Measurements from ENCODE around the gene WWC1.
"Not testable (repeated sequence)": the region's sequence is repeated elsewhere in the genome, so short reads cannot be mapped to it uniquely, and the experiment has no call there.

Gene WWC1

DNA sequence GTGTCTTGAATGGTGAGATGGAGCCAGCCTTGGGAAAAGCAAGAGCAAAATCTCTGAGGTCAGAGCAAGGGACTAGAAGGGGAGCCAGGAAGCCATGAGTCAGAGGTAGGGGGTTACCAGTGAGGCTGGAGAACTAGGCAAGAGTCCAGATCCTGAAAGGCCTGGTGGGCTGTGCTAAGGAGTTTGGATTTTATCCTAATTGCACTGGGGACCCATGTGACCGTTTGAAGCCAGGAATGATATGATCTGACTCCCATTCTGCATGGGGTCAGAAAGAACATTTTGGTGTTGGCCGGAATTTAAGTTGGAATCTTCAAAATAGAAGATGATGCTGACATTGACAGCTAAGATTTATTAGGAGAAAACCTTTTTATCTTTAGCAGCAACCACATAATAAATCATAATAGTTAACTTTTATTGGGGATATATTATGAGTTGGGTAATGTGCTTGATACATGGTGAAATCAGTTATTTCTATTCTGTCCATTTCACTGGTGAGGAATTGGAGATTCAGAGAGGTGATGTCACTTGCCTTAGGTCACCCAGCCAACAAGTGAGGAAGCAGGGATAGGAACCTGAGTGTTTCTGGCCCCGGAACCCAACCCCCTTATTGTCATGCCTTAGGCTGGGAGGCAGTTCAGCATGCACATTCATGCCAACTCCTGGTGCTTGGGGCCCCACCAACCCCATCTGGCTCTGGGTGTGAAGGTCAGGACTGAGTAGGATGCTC, 133.3 kb downstream of the WWC1 start:
- H3K4me3 ChIP-seq (ENCODE audit: low read depth, low read length) = no peak overlapping the region
- DNase-seq (ENCODE audit: low read depth) = no peak

DNA sequence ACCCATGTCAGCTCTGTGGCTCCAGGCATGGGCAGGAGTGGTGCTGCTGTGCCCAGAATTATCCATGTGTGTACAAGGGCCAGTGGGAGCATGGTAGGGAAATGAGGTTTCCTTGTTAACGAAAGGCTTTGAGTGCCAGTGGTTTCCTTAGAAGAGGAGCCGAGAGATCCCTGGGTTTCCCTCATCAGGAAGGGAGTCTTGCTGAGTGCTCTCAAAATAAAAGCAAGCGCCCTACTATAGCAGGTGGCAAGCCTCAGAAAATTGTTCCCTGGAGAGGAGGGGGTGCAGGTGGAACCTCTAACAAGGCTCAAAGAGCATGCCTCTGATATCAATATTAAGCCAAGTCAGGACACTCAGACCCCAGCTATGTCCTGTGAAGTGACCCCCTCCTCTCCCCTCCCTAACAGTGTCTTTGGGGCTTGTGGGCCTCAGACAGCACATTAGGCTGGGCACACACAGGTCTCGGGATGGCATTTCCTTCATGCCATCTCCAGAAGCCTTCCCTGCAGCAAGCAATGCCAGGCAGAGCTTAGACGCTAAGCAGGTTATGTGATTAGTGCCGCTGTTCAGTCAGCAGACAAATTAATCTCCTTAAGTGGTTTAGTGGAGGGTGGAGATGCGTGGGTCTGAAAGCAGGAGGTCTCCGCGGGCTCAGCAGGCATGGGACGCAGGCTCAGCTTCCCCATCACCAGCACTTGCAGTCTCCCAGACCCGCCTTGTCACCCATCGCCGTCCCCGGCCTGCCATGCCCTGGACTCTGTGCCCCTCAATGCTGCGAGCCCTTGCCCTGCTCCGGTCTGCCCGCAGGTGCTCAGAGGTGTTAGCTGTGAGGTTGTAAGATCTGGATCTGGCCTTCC, 134.8 kb downstream of the WWC1 start:
- DNase-seq (ENCODE audit: low read depth) = no peak
- H3K4me3 ChIP-seq (ENCODE audit: low read depth, low read length) = no peak overlapping the region

DNA sequence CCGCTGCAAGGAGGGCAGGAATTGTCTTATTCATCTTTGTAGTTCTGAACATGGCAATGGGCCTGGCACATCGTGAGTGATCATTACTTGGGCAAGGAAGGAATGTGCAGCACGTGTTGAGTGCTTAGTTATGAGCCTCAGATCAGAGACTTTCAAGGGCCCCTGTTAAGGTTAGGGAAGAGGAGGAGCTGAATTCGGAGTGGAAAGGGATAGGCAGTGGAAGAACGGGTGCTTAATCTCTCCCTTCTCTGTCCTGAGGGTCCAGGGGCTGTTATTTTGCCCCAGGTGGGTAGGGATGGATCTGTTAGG, 135.4 kb downstream of the WWC1 start:
- no peak overlapping the region for H3K4me3 ChIP-seq (ENCODE audit: low read depth, low read length)
- DNase-seq (ENCODE audit: low read depth) = no peak

DNA sequence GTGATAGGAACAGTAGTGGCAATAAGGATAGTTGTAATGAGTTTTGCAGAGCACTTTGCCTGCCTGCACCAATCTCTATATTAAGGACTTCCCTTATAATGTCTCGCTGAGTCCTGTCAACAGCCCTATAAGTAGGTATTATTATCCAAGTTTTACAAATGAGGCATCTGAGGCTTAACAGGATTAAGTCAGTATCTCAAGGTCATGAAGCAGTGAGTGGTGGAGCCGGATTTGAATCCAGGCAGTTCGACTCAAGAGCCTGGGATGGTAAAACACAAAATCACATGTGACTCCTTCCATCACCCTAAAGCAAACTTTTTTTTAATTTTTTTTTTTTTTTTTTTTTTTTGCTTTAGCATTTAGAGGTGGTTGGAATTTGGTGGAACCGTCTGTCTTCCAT, 135.8 kb downstream of the WWC1 start:
- no peak overlapping the region for H3K4me3 ChIP-seq (ENCODE audit: low read depth, low read length)
- DNase-seq (ENCODE audit: low read depth) = no peak

DNA sequence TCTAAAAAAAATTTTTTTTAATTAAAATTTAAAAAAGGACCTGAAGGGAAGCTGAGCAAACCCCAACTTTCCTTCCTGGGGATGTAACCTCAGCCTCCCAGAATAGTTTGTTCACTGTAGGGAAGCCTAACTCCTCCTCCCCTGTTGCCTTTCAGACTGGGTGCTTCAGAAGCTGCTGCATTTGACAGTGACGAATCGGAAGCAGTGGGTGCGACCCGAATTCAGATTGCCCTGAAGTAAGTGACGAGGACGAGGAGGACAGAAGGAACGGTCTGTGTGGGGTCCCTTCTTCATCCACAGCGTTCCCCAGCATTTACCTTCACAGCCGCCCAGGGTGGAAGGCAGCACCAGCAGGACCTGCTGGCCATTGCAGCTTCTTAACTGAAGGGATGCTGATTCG, 137.1 kb downstream of the WWC1 start:
- no peak for DNase-seq (ENCODE audit: low read depth)
- no peak overlapping the region for H3K4me3 ChIP-seq (ENCODE audit: low read depth, low read length)

DNA sequence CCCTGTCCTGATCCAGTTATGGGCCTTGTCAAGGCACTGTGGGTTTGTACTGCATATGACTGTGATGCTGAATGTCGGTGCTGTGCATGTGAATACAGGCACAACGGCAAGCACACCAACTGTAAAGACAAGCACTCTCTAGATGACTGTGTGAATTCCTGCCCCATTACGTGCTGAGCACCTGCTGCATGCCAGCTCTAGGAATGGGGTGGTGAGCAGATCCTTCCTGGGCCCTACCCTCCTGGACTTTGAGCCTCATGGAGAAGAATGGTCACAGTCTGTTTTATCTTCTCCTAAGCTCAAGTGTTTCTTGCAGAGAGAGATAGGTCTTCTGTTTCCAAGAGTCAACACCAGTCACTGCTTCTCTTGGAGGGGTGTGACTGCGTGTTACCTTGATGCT, 138.9 kb downstream of the WWC1 start:
- no peak for DNase-seq (ENCODE audit: low read depth)
- H3K4me3 ChIP-seq (ENCODE audit: low read depth, low read length) = no peak overlapping the region

DNA sequence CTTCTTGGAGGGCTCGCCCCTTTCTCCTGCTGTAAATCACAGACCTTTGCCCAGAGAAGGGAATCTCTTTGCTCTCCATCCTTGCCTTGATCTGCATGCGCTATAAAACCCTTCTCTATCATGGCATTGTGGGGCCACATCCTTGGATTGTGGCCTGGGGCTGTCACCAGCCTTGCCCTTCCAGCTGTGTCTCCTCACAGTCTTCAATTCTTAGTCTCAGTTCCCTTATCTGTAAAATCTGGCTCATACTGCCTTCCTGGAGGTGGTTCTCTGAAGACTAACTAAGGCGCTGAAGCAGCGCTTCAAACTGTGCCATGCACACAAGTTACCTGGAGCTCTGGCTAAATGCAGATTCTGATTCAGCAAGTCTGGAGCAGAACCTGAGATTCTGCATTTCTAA, 141.5 kb downstream of the WWC1 start:
- H3K4me3 ChIP-seq (ENCODE audit: low read depth, low read length) = no peak overlapping the region
- DNase-seq (ENCODE audit: low read depth) = no peak

DNA sequence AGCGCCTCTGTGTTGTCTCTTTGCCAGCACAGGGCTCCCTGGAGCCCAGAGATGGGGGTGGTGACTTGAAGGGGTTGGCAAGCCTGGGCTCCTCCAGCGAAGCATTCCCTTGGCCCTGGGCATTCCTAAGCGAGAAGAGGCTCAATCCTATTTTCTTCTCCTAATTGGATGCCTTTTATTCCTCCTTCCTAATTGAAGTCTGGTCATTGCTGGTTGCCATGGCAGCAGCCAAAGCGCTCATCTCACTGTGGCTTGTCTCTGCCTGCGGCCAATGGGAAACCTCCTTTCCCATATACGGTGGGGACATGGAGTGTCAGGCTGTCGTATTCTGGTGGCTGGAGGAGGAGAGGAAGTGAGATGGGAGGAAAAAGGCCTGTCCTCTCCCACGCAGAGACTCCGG, 142.6 kb downstream of the WWC1 start:
- H3K4me3 ChIP-seq (ENCODE audit: low read depth, low read length) = no peak overlapping the region
- no peak for DNase-seq (ENCODE audit: low read depth)

DNA sequence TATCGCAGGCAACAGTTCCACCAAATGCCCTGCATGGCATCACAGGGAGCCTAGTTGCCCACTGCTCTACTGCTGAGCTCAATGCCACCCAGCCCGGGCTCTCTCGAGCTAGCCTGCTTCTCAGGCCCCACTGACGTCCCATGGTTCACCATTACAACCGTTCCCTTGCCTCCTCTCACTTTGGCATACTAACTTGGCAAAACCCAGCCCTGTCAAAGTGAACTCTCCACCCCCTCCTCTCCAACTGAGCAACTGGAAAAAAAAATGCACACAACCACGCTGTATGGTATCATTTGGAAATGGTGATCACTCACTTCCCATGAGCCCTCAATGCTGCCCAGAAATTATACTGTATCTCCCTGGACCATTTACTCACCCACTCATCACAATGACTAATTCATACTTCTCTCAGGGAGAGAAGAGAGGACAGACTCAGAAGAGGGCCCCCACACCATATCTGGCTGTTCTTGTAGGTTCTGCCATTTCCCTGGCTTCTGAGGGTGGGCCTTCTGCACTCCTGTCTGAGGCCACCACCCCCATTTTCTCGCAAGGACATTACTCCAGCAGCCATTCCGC, 143.4 kb downstream of the WWC1 start:
- no peak overlapping the region for H3K4me3 ChIP-seq (ENCODE audit: low read depth, low read length)
- DNase-seq (ENCODE audit: low read depth) = no peak

DNA sequence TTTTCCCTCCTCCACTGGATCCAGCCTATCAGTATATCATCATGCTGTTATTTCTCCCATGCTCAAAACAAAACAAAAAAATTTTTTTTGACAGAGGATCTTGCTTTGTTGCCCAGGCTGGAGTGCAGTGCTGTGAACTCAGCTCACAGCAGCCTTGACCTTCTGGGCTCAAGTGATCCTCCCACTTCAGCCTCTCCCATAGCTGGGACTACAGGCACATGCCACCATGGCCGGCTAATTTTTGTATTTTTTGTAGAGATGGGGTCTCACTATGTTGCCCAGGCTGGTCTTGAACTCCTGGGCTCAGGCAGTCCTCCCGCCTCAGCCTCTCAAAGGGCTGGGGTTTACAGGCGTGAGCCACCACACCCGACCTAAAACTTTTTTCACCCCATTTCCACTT, 143.9 kb downstream of the WWC1 start:
- not testable (repeated sequence) for DNase-seq (ENCODE audit: low read depth); H3K4me3 ChIP-seq (ENCODE audit: low read depth, low read length)

DNA sequence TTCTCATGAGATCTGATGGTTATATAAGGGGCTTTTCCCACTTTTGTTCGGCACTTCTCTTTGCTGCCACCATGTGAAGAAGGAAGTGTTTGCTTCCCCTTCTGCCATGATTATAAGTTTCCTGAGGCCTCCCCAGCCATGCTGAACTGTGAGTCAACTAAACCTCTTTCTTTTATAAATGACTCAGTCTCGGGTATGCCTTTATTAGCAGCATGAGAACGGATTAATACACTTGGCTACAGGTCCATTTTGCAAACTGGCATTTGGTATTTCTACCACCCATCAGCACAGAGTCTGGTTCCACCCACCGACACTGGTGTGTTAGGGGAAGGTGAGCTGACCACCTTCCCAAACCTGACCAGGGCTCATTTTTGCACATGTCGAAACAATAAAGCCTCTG, 146.9 kb downstream of the WWC1 start:
- no peak overlapping the region for H3K4me3 ChIP-seq (ENCODE audit: low read depth, low read length)
- DNase-seq (ENCODE audit: low read depth) = no peak

DNA sequence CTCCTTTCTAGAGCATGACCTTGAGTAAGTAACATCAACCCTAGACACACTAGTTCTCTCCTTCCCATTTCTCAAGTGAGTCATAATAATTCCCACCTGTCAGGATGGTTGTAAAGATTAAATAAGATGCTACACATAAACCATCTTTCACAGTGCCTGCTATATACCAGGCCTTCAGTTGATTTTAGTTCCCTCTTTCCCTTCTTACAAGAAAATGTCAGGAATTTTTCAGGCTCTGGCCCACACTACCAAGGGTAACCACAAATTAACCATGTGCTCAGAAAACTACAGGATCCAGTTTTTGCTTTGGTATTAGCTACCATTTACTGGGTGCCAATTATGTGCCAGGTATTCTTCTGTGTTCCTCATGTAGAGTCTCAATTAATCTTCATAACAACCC, 152.1 kb downstream of the WWC1 start:
- DNase-seq (ENCODE audit: low read depth) = no peak
- H3K4me3 ChIP-seq (ENCODE audit: low read depth, low read length) = no peak overlapping the region

DNA sequence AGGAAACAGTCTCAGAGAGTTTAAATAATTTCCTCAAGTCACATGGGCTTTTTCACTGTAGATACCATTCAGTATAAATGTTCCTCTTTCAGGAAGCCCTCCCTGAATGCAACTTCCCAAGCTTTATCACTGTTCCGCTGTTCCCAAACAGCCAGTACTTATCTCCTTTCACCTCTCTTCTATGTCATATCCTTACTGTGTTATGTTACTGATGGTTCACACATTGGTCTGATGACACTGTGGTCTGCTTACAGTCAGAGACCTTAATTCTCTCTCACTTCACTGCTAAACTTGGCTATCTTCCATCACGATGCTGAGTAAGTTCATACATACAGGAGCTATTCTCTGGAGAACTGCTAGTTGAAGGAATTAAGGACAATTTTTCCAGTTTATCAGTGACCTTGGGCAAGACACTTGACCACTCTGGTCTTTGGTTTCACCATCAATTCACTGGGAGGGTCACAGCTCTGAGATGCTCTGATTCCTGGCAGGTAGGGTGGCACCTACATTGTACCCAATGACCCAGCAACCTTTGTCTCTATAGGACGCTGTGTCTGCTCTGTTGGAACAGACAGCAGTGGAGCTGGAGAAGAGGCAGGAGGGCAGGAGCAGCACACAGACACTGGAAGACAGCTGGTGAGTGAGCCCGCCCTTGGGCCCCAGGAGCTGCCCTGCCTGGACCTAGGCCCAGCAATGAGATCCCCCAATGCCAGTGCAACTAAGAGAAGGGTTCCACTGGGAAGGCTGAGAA, 152.7 kb downstream of the WWC1 start:
- no peak for DNase-seq (ENCODE audit: low read depth)
- no peak overlapping the region for H3K4me3 ChIP-seq (ENCODE audit: low read depth, low read length)

DNA sequence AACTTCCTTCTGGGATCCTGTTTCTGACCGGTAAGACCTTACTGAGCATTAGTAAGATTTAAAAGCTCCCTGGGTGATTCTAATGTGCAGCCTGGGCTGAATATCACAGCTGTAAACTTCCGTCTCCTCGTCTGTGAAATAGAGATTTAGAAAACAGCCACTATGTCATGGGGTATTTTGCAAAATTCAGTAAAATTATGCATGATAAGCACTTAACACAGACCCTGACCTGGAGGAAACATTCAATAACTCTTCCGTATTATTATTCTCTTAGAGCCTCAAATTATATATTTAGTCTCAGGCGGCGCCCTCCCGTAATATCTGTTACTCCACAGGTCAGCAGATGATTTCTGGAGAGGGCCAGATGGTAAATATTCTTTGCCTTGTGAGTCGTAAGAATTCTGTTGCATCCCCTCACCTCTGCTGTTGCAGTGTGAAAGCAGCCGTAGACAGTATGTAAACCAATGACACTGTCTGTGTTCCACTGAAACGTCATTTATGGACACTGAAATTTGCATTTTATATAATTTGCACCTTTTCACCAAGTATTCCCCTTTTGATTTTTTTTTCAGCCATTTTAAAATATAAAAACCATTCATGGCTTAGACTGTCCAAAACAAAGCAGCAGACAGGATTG, 155.7 kb downstream of the WWC1 start:
- H3K4me3 ChIP-seq (ENCODE audit: low read depth, low read length) = no peak overlapping the region
- DNase-seq (ENCODE audit: low read depth) = no peak

DNA sequence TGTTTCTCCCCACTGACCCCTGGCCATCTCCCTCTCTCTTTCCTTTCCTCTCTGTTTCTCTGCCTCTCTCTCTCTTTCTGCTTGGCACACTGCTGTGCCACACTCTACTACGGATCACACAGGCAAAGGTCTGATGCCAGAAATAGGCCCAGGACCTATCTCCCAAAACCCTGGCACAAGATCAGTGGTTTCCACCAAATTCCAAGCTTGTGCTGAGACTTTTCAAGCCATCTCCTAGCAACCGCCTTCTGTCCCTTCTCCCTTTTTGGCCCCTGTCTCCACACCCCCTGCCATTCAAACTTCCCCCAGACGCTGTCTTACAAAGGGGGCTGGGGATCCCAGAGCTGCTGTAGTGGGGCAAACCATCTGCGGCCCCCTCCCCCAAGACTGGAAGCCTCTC, 156.4 kb downstream of the WWC1 start:
- no peak for DNase-seq (ENCODE audit: low read depth)
- H3K4me3 ChIP-seq (ENCODE audit: low read depth, low read length) = no peak overlapping the region

DNA sequence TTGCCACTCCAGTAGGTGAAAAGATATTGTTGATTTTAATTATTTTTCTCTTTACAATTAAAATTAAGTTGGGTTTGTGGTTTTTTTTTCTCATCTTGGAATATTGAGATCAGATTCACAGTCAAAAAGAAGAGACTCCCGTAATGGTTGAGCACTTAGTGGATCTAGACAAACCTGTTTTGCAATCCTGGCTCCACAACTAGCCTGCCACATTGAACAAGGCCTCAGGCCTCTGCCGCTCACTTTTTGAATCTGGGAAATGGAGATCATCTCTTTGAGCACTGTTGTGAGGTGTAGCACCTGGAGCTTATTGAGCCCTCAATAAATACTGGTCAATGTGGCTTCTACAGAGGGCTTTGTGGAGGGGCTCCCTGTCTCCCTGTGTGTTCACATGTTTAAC, 157.7 kb downstream of the WWC1 start:
- DNase-seq (ENCODE audit: low read depth) = no peak

DNA sequence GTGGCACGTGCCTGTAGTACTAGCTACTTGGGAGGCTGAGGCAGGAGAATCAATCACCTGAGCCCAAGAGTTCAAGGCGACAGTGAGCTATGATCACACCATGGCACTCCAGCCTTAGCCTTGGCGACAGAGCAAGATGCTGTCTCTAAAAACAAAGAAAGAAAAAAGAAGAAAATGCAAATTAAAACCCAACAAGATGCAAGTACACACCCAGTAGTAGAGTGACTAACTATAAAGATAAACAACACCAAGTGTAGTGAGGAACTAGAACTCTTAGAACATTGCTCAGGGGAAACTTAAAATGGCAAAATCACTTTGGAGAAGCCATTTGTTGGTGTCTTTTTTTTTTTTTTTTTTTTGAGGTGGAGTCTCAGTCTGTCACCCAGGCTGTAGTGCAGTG, 160.1 kb downstream of the WWC1 start:
- DNase-seq (ENCODE audit: low read depth) = no peak
- no peak overlapping the region for H3K4me3 ChIP-seq (ENCODE audit: low read depth, low read length)

More for the DNA sequence above, 157.7 kb downstream of the WWC1 start:
- no peak overlapping the region for H3K4me3 ChIP-seq (ENCODE audit: low read depth, low read length)

DNA sequence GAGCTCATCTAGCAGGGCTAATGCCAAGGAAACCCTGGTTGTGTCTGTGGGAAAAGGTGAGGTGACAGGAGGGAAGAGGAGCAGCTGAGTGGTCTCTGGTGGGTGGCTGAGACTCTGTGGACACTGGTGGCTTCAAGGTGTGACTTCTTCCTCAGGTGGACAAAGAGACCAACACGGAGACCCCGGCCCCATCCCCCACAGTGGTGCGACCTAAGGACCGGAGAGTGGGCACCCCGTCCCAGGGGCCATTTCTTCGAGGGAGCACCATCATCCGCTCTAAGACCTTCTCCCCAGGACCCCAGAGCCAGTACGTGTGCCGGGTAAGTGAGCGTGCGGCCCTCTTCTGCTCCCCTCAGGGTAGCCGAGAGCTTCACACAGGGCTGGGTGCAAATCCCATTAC, 163.8 kb downstream of the WWC1 start:
- H3K4me3 ChIP-seq (ENCODE audit: low read depth, low read length) = no peak overlapping the region
- no peak for DNase-seq (ENCODE audit: low read depth)

DNA sequence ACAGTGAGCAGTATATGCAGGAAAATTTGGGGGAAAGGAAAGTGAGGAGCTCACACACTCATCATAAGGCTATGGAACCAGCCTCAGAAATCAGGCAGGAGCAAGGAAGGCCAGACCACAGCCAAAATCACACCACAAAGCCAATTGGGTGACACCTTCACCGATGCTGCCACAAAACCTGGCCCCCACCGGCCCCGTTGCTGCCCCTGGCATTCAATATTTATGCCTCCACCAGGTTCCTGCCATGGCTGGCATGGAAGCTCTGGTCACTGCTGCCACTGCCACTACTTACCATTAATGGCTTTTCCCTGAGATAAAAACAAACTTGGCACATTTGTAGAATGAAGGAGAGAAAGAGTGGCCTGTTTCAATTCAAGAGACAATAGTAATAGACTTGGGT, 166.1 kb downstream of the WWC1 start:
- no peak for DNase-seq (ENCODE audit: low read depth)

DNA sequence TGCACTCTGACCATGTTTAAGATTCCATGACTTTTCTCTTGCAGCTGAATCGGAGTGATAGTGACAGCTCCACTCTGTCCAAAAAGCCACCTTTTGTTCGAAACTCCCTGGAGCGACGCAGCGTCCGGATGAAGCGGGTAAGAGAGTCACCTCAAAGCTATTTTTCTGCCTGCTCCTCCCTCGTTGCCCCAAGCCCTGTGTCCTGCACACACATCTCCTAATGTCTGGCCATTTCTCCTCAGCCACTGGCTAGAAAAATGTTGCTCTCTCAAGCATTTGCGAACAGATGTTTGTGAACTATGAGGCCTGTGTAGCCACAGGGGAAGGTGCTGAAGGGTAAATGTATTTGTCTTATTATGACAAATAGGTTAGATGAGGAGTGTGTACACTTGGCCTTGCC, 169.2 kb downstream of the WWC1 start:
- H3K4me3 ChIP-seq (ENCODE audit: low read depth, low read length) = no peak overlapping the region
- DNase-seq (ENCODE audit: low read depth) = no peak

More for the DNA sequence above, 166.1 kb downstream of the WWC1 start:
- H3K4me3 ChIP-seq (ENCODE audit: low read depth, low read length) = no peak overlapping the region
